Measurements from ENCODE around the gene TMEM92.
"Not testable (repeated sequence)": the region's sequence is repeated elsewhere in the genome, so short reads cannot be mapped to it uniquely, and the experiment has no call there.

TMEM92 gene

DNA sequence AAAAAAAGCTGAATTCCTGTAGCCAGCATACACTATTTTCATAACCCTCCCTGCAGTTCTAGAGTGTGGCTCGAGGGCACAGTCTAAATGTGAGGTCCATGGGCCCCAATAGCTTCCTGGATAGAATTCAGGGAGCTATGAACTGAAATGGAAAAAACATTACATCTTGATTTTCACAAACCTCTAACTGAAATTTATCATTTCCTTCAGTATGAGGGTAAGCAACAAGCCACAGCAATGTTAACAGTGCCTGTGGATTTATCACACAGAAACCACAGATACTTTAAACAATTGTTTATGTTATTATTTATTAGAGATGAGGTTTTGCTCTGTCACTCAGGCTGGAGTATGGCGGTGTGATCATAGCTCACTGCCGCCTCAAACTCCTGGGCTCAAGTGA is 18.2 kb downstream of the TMEM92 start:
- no peak for DNase-seq (ENCODE audit: insufficient read length, low spot score)
- FAIRE-seq, result no peak

DNA sequence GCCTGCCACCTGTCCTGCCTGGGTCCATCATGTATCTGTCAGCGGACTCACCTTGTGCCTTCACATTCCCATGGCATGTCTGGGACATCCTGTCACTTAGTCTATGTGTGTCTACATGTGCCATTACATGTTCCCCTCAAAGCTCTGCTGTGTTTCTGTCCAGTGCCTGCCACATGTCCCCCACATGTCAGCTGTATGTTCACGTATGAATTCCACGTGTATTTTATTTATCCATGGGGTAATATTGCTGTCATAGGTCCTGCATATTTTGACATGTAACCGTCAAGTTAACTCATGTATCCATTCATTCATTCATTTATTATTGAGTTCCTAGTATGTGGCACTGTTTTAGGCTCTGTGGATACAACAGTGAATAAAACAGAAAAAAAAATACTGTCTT is 20.8 kb downstream of the TMEM92 start:
- DNase-seq (ENCODE audit: insufficient read length, low spot score), result no peak
- FAIRE-seq, result peak; percentile 48

DNA sequence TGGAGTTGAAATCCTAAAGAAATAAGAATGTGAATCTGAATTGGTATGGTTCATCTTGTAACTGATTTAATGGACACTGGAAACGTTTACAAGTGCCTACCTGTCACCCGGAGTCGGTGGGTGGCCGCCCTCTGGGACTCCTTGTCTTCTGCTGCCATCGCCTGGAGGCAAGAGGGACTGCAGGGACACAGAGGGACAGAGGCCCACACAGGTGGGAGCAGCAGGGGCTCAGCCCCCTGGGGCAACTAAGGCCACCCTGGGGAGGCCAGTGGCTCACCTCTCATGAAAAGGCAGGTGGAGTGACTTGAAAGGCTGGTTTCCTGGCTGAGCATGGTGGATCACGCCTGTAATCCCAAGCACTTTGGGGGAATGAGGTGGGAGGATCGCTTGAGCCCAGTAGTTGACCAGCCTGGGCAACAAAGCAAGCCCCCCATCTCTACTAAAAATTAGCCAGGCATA is 23.2 kb downstream of the TMEM92 start:
- DNase-seq (ENCODE audit: insufficient read length, low spot score), result peak; percentile 96
- peak; percentile 79 for FAIRE-seq

DNA sequence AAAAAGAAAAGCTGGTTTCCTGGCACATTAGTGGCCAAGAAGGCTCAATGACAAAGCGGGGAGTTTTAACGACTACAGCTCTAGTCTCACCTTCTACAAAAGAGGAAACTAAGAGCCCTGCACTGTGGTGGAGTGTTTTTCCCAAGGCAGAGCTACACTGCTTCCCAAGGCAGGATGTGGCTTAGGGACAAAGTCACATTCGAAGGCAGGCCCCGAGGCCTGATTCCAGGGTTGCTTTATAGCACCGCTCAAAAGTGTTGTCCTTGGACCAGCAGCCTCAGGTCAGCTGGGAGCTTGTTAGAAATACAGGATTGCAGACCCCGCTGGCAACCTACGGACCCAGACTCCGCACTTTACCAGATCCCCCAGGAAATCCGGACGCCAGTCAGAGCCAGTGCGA is 23.8 kb downstream of the TMEM92 start:
- DNase-seq (ENCODE audit: insufficient read length, low spot score), result no peak
- no peak for FAIRE-seq

DNA sequence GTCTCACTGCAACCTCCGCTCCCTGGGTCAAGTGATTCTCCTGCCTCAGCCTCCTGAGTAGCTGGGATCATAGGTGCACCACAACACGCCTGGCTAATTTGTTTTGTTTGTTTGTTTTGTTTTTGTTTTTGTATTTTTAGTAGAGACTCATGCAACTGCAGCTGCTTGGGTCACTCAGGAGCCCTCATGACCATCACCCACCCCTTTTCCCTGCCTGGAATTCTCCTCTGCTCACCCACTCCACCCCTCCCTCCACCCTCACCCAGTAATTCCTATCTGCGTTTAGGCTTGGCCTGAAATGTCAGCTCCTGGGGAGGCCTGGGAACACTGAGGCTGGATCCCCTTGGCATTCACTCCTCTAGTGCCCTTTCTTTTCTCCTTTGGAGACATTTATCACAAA is 25.5 kb downstream of the TMEM92 start:
- FAIRE-seq, result no peak
- no peak for DNase-seq (ENCODE audit: insufficient read length, low spot score)

DNA sequence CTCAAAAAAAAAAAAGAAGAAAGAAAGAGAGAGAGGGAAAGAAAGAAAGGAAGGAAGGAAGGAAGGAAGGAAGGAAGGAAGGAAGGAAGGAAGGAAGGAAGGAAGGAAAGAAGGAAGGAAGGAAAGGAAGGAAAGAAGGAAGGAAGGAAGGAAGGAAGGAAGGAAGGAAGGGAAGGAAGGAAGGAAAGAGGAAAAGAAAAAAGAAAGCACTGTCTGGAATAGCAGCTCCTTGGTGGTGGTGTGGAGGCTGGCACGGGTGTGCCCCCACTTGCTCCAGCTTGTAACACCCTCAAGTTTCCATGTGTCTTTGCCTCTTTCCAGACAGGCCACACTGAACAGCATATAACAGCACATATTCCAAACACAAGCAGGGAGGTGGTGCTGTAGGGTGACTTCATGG is 26.6 kb downstream of the TMEM92 start:
- DNase-seq (ENCODE audit: insufficient read length, low spot score); FAIRE-seq: not testable (repeated sequence)

DNA sequence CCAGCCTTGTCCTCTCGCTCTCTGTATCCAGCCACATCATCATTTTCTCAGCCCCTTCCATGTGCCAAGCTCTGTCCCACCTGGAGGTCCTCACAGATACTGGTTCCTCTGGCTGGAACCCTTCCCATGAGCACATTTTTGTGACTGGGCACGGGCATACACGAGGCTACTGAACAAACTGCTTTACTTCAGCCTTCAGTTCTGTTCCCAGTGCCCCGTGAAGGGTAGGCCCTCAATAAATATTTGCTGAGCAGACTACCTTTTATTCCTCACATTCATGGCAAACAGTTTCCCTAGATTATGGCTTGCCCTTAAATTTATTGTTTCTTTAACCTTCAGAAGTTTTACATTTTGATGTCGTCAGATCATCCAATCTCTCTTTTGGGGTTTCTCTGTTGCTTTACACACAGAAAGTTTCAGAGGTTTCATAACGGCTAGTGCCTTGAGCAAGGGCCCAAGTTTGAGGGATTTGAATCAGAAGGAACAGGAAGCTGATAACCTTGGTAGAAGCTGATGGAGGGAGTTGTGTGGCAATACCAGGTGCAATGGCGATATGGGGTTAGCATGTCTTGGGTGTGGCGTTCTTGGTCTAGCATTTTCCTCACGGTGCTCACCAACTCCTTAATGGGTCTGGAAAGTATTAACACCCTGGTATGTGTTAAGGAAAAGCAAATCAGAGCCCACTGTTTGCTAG is 27.8 kb downstream of the TMEM92 start:
- FAIRE-seq (no peak), DNase-seq (ENCODE audit: insufficient read length, low spot score) (no peak)

DNA sequence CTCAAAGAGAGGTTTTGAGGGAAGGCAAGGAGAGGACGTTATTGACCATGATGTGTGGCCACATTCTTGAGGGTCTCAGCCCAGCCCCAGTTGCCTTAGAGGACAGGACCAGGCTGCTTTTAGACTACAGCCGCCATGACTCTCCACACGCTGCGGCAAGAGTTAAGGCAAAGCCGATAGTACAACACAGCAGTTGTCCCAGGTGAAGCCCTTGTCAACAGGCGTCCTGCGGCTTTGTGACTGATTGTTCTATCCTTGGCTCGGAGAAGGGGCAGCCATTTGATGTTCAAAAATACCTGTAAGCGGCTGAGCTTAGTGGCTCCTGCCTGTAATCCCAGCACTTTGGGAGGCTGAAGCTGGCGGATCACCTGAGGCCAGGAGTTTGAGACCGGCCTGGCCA is 28.8 kb downstream of the TMEM92 start:
- no peak for DNase-seq (ENCODE audit: insufficient read length, low spot score)
- FAIRE-seq, result no peak

DNA sequence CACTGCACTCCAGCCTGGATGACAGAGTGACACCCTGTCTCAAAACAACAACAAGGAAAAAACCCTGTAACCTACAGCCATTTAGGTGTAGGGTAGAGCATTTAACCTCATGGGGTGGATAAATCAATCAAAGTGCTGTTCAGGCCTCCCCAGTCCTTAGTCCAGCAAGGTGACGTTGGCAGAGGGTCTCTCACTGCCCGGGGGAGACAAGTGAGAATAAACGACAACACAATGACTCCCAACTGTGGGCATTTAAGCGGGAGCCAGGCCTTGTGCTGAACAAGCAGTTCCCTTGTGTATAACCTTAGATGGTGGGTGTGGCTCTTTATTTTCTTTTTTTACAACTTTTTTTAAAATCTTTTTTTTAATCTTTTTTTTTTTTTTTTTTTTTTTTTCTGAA is 29.3 kb downstream of the TMEM92 start:
- DNase-seq (ENCODE audit: insufficient read length, low spot score) (no peak), FAIRE-seq (no peak)

DNA sequence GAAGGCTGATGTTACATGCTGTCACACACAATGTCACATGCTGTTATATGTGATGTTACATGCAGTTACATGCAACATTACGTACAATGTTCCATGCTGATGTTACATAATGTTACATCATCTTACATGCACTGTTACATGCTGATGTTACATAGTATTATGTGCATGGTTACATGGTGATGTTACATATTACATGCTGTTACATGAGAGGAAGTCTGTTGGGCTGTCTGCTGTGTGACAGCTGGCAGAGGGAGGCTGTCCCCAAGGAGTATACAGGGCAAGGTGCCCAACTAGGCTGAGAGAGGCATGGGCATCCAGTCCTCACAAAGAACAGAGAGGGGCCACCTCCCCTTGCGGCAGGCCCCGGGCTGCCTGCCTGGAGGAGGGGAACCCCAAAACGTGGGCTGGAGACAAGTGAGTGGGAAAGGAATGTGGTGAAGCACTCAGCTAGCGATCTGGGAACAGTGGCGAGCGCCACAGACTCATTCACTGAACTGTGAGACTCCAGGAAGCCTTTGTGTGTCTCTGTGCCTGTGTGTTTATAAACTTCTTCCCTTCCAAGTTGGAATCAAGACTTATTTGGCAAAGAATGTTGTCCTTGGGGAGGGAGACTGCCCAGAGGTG is 30.6 kb downstream of the TMEM92 start:
- FAIRE-seq, result peak; percentile 97
- no peak for DNase-seq (ENCODE audit: insufficient read length, low spot score)

DNA sequence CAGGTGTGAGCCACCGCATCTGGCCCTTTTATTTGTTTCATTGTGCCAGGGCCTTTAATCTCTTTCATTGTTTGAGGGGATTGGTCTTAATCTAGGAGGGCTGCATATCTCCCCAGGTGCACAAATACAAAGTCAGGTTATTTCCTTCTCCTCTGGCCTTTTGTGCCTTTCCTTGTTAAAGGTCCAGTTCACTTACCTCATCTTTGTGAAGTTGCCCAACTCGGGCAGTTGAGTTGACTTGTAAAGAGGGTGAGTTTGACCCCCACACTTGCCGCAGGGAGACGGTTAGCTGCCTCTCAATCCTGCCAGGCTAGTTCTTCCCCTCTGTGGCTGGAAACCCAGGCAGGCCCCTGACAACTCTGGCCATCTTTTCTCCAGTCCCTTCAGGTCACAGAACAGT is 33.4 kb downstream of the TMEM92 start:
- FAIRE-seq (no peak), DNase-seq (ENCODE audit: insufficient read length, low spot score) (no peak)

DNA sequence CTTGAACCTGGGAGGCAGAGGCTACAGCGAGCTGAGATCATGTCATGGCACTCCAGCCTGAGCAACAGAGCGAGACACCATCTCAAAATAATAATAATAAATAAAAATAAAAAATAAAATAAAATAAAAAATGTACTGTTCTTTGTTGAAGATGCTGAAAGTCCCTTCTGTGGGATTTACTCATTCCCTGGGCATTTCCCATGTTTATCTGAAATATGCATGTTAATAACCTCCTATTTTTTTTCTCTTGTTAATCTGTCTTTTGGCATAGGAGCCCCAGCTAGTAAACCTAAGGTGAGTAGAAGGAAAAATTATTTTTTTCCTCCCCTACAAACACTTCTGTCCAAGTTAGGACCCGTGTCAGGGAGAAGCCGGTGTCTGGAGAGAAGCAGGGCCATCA is 34.4 kb downstream of the TMEM92 start:
- no peak for FAIRE-seq
- no peak for DNase-seq (ENCODE audit: insufficient read length, low spot score)

DNA sequence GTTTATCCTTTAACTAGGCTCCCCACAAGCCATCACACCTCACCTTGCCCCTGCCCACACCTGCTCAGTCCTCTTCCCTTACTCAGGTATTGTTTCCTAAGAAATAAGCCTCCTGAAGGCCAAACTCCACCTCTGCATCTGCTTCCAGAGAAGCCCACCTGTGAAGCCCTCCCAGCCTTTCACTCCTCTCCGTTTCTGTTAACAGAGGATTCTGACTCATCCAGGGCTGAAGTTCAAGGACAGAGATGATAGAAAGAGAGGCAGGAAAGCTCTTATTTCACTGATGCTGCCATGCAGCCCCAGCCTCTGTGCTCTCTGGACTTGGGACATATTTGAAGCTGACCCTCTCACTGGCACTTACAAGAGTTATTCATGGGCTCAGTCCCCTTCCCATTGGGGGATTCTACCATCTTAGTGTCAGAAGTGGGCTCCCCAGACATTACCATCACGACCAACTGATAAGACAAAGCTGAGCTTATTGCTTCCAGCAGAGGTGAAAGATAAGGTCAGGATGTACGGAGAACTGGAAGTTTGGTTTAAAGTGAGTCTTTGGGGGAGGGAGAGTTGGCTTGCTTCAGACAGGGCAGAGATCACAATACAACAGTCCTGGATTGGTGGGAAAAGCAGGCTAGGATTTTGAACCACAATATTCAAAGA is 36.3 kb downstream of the TMEM92 start:
- DNase-seq (ENCODE audit: insufficient read length, low spot score) (no peak), FAIRE-seq (no peak)

DNA sequence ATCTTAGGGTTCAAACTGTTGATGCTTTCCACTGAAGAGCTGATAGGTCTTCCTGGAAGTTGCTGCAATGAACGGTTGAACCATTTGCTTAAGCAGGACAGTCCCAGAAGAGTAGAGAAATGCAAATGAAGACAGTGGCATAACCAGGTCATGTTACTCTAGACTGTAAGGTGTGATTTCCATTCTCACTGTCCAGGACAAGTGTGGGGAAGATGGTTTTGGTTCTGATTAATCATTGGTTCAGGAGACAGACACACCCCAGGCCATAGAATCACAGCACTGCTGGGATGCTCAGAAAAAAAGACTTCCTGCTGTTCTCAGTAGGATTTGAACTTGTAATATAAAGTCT is 36.8 kb downstream of the TMEM92 start:
- no peak for DNase-seq (ENCODE audit: insufficient read length, low spot score)
- FAIRE-seq, result peak; percentile 76

DNA sequence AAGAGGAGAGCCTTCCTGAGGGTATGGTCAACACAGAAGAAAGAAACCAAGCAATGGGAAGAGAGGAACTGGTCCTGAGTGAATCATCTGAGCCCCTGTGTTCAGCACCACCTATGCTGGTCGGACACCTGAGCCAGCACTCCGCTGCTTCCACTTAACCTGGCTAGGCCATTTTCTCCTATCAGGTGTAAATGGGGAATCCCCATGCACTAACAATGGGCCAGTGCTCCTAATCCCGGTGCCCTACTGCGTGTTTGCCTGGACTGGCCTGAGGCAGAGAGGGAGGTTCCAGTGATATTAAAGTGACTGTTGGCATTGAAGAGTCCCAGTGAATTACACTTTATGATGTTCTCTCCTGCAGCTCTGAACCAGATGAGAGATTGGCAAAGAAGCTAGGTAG is 37.2 kb downstream of the TMEM92 start:
- no peak for DNase-seq (ENCODE audit: insufficient read length, low spot score)
- no peak for FAIRE-seq

DNA sequence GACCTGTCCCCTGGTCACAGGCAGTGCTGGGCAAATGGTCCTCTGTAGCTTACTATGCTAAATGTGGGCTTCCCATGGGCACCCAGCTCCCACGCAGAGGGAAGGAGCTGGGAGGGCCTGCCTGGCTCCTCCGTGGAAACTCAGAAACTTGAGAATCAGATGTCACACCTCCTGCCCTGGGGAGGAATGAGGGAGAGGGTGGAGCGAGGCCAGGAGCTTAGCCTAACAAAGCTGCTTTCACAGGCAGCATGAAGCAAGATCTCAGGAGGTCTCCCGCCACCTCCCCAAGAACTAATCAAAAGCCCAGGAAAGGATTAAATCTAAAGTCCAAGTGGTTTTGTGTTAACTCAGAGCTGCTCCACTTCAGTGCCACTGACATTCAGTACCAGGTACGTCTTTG is 38.0 kb downstream of the TMEM92 start:
- DNase-seq (ENCODE audit: insufficient read length, low spot score), result no peak
- FAIRE-seq, result no peak

DNA sequence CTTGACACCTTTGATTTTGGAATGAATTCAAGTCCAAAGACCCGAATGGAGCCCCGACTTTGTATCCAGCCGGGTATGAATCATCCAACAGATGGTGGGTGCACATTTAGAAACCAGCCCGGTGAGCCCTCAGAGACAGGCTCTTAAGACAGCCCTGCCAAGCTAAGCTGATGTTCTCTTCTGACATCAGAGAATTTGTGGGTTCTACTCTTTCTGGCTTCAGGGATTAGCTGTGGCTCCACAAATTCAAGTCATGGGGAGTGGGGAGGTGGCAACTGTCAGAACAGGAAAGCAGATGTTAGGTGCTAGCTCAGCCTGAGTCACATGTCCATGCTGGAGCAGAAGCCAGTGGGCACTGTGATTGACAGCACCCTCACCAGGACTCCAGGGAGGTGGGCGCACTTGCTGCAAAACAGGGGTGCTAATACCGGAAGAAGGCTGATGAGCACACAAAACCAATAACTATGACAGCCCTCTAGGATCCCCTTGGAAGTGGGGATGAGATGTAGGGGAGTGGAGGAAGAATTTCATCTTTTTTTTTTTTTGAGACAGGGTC is 40.3 kb downstream of the TMEM92 start:
- FAIRE-seq (peak; percentile 20), DNase-seq (ENCODE audit: insufficient read length, low spot score) (no peak)

DNA sequence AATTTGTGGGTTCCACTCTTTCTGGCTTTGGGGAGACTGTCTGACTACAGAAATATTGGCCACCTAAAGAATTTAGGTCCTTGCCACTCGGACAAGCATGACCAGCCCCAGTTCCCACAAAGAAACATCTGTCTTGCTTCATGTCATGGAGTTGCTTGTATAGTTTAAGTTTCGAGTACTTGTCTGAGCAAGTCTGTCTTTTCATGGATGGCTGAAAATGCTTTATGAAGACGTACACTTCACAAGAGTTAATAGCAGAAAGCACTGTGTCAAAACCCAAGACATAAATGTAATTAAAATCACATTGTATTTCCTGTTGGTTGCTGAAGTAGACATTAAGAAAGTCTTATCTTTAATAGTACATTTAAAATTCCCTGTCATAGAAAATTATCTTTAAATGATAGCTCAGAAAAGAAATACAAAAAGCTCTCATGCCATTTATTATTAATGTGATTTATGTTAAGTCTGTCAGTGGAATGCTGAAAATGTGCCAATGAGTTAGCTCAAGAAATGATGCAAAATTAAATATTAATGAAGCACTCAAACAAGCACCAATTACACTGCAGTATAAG is 41.8 kb downstream of the TMEM92 start:
- no peak for DNase-seq (ENCODE audit: insufficient read length, low spot score)
- FAIRE-seq, result no peak

DNA sequence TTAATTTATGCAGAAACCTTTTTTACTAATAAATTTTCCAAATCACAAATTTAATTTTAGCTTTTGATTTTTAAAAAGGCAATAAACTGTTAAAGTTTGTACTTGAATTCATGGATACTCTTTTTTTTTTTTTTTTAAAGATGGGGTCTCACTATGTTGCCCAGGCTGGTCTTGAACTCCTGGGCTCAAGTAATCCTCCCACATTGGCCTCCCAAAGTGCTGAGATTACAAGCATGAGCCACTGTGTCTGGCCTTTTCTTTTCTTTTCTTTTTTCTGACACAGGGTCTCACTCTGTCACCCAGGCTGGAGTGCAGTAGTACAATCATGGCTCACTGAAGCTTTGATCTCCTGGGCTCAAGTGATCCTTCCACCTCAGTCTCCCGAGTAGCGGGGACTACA is 42.4 kb downstream of the TMEM92 start:
- not testable (repeated sequence) for FAIRE-seq; DNase-seq (ENCODE audit: insufficient read length, low spot score)

DNA sequence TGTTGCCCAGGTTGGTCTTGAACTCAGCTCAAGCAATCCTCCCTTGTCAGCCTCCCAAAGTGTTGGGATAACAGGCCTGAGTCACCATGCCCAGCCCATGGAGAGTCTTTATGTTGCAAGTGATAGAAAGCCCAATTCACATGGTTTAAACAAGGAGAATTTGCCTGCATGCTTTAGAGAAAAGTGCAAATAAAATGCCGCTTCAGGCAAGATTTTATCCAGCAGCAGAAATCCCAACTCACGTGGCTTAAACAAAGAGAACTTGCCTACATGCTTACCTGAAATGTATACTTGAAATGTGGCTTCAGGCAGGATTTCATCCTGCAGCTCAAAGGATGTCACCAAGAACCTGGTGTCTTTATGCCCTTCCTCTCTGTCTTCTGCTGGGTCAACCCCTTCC is 42.9 kb downstream of the TMEM92 start:
- FAIRE-seq (peak; percentile 58), DNase-seq (ENCODE audit: insufficient read length, low spot score) (no peak)

DNA sequence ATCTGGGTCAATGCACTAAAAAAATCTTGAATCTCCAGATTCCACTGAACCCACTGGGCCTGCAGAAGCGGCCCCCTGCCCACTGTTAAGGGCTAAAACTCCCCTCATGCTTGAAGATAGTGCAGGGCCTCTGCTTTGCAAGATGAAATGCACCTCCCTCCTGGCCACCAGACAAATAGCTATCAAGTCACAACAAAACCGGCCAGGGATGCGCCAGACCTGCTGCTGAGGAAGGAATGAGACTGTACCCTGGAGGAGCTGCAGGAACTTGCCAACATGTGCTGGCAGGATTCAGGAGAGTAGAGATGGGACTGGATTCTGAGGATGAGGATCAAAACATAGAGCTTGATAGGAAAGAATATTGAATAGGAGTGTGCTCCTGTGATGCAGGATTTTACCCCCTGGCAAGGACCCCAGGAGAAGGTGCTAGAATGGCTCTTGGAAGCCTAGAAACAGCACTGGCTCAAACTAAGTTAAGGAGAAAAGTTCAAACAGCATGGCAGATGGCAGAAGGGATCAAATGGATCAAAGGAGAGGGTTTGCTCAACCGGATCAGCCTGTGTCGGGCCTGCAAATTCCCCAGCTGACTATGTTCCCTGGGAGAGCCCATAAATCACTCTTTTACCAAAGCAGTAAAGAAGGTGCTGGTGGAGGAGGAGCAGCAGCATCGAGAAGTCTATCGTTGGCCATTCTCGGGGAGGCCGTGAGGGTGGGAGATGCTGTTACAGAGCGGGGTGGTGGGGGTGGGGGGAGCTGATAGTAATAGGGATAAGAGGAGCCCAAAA is 44.4 kb downstream of the TMEM92 start:
- no peak for FAIRE-seq
- no peak for DNase-seq (ENCODE audit: insufficient read length, low spot score)

Data from HTR-8/SVneo (cell line).